Activated naive CD8-positive, alpha-beta T cell treated with anti-CD3 and anti-CD28 coated beads for 36 hours (primary cell): ENCODE data around the gene COCH. TPM values are rescaled to one million over a fixed set of nuclear protein-coding genes. Genes with fewer than 3 reads are reported as not detected.
"Not testable (repeated sequence)": the region's sequence is repeated elsewhere in the genome, so short reads cannot be mapped to it uniquely, and the experiment has no call there.

Source experiments
- DNase-seq: peaks from one replicate; pipeline ENCODE4 v3.0.0; 2021
- H3K27ac Mint-ChIP-seq: one replicate; pipeline ENCODE4 v1.8.0; 2022; ENCODE audit warnings: mild to moderate bottlenecking, moderate library complexity, mixed read lengths
- H3K27me3 Mint-ChIP-seq: one replicate; pipeline ENCODE4 v1.8.0; 2022; ENCODE audit warnings: mild to moderate bottlenecking, mixed read lengths
- H3K36me3 Mint-ChIP-seq: one replicate; pipeline ENCODE4 v1.8.0; 2021; ENCODE audit warnings: mild to moderate bottlenecking, mixed read lengths
- H3K4me1 Mint-ChIP-seq: one replicate; pipeline ENCODE4 v1.8.0; 2021; ENCODE audit warnings: mixed read lengths
- H3K4me3 Mint-ChIP-seq: one replicate; pipeline ENCODE4 v1.8.0; 2022; ENCODE audit warnings: mild to moderate bottlenecking, moderate library complexity, mixed read lengths
- H3K9me3 Mint-ChIP-seq: one replicate; pipeline ENCODE4 v1.8.0; 2022; ENCODE audit warnings: mixed read lengths
- total RNA-seq, 2 experiments: library from RNA; stranded (reverse); gene quantifications; one replicate each; pipeline ENCODE4 v1.2.3, GENCODE V29; 2021

Gene COCH
- total RNA-seq, 2 experiments from 2014 or later, result 6.4 to 7.2 TPM

- not testable (repeated sequence) for H3K4me1 Mint-ChIP-seq, H3K27me3 Mint-ChIP-seq, H3K4me3 Mint-ChIP-seq, H3K9me3 Mint-ChIP-seq, H3K36me3 Mint-ChIP-seq, DNase-seq, H3K27ac Mint-ChIP-seq
Measured at GRCh38 chr14:30933937-30934336, 59.6 kb downstream of the COCH start.

DNA sequence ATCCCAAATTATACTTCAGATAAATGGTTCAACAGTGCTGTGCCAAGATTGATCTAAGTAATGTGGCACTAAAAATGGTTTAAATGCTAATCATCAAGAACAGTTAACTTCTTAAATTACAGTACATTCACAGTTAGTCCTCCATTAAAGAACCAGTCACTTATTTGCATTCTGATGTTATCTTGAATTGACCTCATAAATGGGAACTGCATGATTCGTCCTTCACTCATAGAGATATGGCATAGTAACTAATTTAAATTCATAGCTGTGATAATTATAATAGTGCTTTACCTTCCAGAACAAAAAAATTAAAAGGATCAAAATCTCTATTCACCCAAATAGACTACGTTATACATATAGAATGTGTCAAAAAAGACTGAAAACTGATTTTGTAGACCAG, 61.1 kb downstream of the COCH start:
- no peak overlapping the region for H3K27ac Mint-ChIP-seq
- H3K4me3 Mint-ChIP-seq, result no peak overlapping the region
- no peak for DNase-seq
- no peaks in the 10 kb centered on the region for H3K27me3 Mint-ChIP-seq
- peaks cover 7% of the 10 kb centered on the region for H3K36me3 Mint-ChIP-seq
- no peaks in the 10 kb centered on the region for H3K9me3 Mint-ChIP-seq
- no peaks in the 10 kb centered on the region for H3K4me1 Mint-ChIP-seq

DNA sequence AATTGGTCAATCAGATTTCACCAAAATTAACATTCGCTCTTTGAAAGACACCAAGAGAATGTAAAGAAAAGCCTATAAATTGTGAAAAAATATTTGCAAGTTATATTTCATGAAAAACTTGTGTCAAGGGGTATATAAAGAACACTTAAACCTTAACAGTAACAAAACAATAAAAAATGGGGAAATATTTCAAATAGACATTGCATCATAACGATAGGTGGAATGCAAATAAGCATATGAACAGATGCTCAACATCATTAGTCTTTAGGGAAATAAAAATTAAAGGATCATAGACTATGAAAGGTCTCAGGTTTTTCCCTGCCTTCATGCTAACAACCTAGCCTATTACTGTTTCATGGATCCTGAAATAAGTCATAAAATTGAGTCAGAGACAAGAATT, 64.3 kb downstream of the COCH start:
- Mint-ChIP-seq H3K4me1 (no peaks in the 10 kb centered on the region), H3K9me3 (no peaks in the 10 kb centered on the region), H3K36me3 (peaks cover 12% of the 10 kb centered on the region), H3K27me3 (no peaks in the 10 kb centered on the region), H3K27ac (no peak overlapping the region), H3K4me3 (no peak overlapping the region)
- DNase-seq, result no peak

Other genes with a start within 250 kb of the COCH start
- gene AP4S1, start 151.1 kb downstream of the COCH start, total RNA-seq, result 1 to 10 TPM; 7.3 to 8.8 TPM
- gene STRN3, start 151.8 kb downstream of the COCH start, total RNA-seq, result 10 to 100 TPM; 16.0 to 18.1 TPM